BLaER1 treated with 17β-estradiol and CSF1 and Interleukin-3, amounts not matched to agents 10 nM and 100 nM (cell line): ENCODE data around the gene ULK1.

Experiments
- H3K27ac ChIP-seq, 11 experiments: shearing (Covaris generic); formaldehyde crosslinking; 2 replicates each; pipeline ENCODE4 v1.8.1; 2022
- H3K27me3 ChIP-seq, 11 experiments: shearing (Covaris generic); formaldehyde crosslinking; 2 replicates each; pipeline ENCODE4 v1.8.1; 2022
- H3K36me3 ChIP-seq, 11 experiments: shearing (Covaris generic); formaldehyde crosslinking; 2 replicates each; pipeline ENCODE4 v1.8.1; 2022
- H3K4me1 ChIP-seq, 10 experiments: shearing (Covaris generic); formaldehyde crosslinking; 2 replicates each; pipeline ENCODE4 v1.8.1; 2022
- H3K4me2 ChIP-seq, 11 experiments: shearing (Covaris generic); formaldehyde crosslinking; 2 replicates each; pipeline ENCODE4 v1.8.1; 2022
- H3K4me3 ChIP-seq, 10 experiments: shearing (Covaris generic); formaldehyde crosslinking; 2 replicates each; pipeline ENCODE4 v1.8.1; 2022
- H3K9ac ChIP-seq, 11 experiments: shearing (Covaris generic); formaldehyde crosslinking; 2 replicates each; pipeline ENCODE4 v1.8.1; 2022
- H3K9me3 ChIP-seq, 11 experiments: shearing (Covaris generic); formaldehyde crosslinking; replicated peaks in 1 of 11; 2 replicates each; pipeline ENCODE4 v1.8.1; 2022
- H4K20me1 ChIP-seq, 11 experiments: shearing (Covaris generic); formaldehyde crosslinking; 2 replicates each; pipeline ENCODE4 v1.8.1; 2022
- Cebpa-rat ChIP-seq, 11 experiments: shearing (Covaris generic); IDR thresholded peaks; 2 replicates each; pipeline ENCODE4 v1.8.1; 2022

ULK1 gene

GRCh38 chr12:131963381-131963780, 69.0 kb downstream of the ULK1 start:
- no peaks in the 10 kb centered on the region for H3K9me3 ChIP-seq
- no peaks in the 10 kb centered on the region for H3K27me3 ChIP-seq
- no peak overlapping the region for H3K27ac ChIP-seq
- no peak for TF ChIP-seq Cebpa-rat (IDR thresholded peaks at IDR 0.05)
- peaks cover 5 to 38% (median 21%) of the 10 kb centered on the region in 10 experiments; a peak in 19 of 20 replicates for H3K4me1 ChIP-seq
- peaks cover 56 to 96% (median 88%) of the 10 kb centered on the region in 11 experiments; a peak in 21 of 22 replicates for H4K20me1 ChIP-seq
- peaks cover 29 to 72% (median 49%) of the 10 kb centered on the region in 11 experiments for H3K36me3 ChIP-seq
- H3K4me2 ChIP-seq: no peak overlapping the region
- H3K4me3 ChIP-seq: no peak overlapping the region
- no peak overlapping the region for H3K9ac ChIP-seq

- no peaks in the 10 kb centered on the region for H3K27me3 ChIP-seq
- no peak for TF ChIP-seq Cebpa-rat (IDR thresholded peaks at IDR 0.05)
- H3K9me3 ChIP-seq: no peaks in the 10 kb centered on the region
- H3K9ac ChIP-seq: 0 out of 22 replicates have a peak overlapping the region, but pooled peaks of 1 of the 11 experiments have one; percentile 38
- H3K4me1 ChIP-seq: peaks cover 5 to 24% (median 14%) of the 10 kb centered on the region in 10 experiments; a peak in 18 of 20 replicates
- peaks cover 29 to 73% (median 47%) of the 10 kb centered on the region in 11 experiments for H3K36me3 ChIP-seq
- peaks cover 49 to 95% (median 88%) of the 10 kb centered on the region in 11 experiments; a peak in 21 of 22 replicates for H4K20me1 ChIP-seq
- H3K4me3 ChIP-seq: no peak overlapping the region
- no peak overlapping the region for H3K27ac ChIP-seq
- H3K4me2 ChIP-seq: no peak overlapping the region
Observed at GRCh38 chr12:131965073-131965472, 70.7 kb downstream of the ULK1 start.

- Histone ChIP-seq H4K20me1 (peaks cover 51 to 100% (median 96%) of the 10 kb centered on the region in 11 experiments; a peak in 21 of 22 replicates), H3K4me2 (peak overlapping the region in 3 of 11 experiments; percentile 5 to 69 (median 62); a peak in 4 of 22 replicates)
- no peak for TF ChIP-seq Cebpa-rat (IDR thresholded peaks at IDR 0.05)
Observed at GRCh38 chr12:131971226-131971625, 76.8 kb downstream of the ULK1 start.

More at GRCh38 chr12:131971226-131971625, 76.8 kb downstream of the ULK1 start:
- H3K9ac ChIP-seq: no peak overlapping the region
- H3K9me3 ChIP-seq: no peaks in the 10 kb centered on the region
- no peak overlapping the region for H3K4me3 ChIP-seq
- no peaks in the 10 kb centered on the region for H3K27me3 ChIP-seq
- H3K27ac ChIP-seq: no peak overlapping the region
- H3K4me1 ChIP-seq: peaks cover 0 to 30% (median 4%) of the 10 kb centered on the region in 10 experiments; a peak in 7 of 20 replicates
- H3K36me3 ChIP-seq: peaks cover 1 to 80% (median 40%) of the 10 kb centered on the region in 11 experiments
